ELF-1 (cell line): Measurements from ENCODE around the gene FSTL1.

Experiments
- DNase-seq: peaks from one replicate; pipeline ENCODE4 v3.0.0-alpha.2; 2016; ENCODE audit warnings: low read depth, low spot score

The FSTL1 gene

GRCh38 chr3:120450600-120451271 is at the start of gene FSTL1:
TSS of gene FSTL1 (minus strand) at chr3:120450992. CDS start at chr3:120450746, 246 bp downstream.
- peak; percentile 68 for DNase-seq

- DNase-seq, result peak; percentile 18
These were observed 48.0 kb upstream of the FSTL1 start for GRCh38 chr3:120498556-120499346.

- DNase-seq, result no peak
These were observed 47.0 kb upstream of the FSTL1 start for GRCh38 chr3:120497818-120498217.

DNA sequence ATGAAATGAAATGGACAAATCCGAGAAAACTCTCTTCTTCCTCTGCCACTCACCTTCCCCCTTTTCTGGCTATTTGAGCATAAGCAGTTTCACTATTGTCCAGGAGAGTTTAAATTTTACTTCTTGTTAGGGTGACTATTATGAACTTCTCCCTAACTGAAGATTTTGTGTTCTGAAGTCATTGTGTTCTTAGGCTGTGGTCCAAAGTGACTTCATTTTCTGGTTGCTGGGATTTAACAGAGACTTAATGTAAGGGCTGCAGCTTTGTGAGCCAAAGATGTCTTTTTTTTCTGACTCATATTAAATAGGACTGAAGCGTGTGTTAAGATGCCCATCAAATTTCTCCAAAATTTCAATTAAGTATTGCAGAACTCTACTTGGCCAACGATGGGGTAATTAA is 46.5 kb upstream of the FSTL1 start:
- DNase-seq, result no peak

GRCh38 chr3:120496278-120497002 is 45.6 kb upstream of the FSTL1 start:
- DNase-seq, result no peak

DNA sequence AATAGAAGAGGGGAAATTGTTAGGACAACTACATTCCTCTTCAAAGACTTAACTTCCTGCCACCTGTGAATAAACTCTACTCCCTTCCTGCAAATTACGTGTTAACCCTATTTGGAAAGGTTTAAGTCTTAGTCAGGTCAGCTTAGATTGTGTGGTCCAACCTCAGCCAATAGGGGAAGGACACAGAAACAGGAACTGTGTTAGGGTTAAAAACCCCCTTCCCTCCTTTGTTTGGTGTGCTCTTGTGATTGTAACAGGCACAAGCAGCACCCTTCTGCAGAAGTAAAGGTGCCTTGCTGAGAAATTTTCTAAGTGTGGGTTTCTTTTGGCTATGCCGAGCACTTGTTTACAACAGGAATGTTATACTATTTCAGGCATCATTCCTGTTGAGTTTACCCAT is 45.0 kb upstream of the FSTL1 start:
- DNase-seq, result no peak

DNA sequence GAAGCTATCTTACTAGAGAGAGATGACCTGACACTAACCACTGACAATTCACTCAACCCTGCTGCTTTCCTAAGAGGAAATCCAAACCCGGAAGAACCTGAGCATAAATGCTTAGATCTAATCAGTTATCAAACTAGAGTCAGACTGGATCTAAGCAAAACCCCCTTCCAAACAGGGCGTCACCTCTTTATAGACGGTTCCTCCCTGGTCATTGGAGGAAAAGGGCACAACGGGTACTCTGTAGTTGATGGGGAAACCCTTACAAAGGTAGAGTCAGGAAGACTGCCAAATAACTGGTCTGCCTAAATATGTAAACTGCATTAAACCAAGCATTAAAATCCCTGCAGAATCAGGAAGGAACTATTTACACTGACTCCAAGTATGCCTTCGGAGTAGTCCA is 41.3 kb upstream of the FSTL1 start:
- no peak for DNase-seq

GRCh38 chr3:120489421-120489820 is 38.6 kb upstream of the FSTL1 start:
- DNase-seq, result no peak

GRCh38 chr3:120488296-120488695 is 37.5 kb upstream of the FSTL1 start:
- no peak for DNase-seq

- DNase-seq, result no peak
These were observed 36.4 kb upstream of the FSTL1 start for GRCh38 chr3:120487191-120487650.

DNA sequence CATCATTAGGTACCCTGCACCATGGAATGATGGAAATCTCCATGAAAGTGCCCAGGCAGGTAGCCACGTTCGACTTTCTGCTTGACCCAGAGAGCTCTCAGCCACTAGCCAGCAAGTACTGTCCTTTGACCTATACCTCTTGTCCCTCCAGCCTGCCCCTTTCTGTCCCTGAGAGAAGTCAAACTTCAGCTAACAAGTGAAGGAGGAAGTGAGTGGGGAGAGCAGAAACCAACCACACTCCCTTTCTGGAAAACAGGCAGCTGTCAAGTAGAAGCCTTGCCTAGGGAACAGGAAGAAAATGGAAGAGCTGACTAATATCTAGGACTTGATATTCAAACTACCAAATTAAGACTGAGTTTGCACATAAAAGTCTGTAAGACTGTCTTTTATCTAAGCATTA is 30.3 kb upstream of the FSTL1 start:
- DNase-seq, result no peak

DNA sequence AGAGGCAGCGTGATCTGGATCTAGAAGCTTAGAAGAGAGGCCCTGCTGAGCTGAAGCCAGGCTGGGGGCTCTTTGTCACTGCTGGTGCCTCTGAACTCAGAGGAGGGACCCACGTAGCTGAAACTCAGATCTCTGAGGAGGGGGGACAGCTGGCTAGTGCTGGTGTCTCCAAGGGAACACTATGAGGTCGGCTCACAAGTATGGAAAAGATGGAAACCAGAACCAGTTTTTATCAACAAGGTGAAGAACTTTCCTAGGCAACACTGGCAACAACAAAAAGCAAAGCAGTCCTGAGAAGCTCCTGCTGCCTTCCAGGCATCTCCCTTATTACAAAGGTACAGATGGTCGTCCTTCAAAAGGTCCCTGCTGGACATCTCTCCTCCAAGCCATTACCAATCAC is 27.0 kb upstream of the FSTL1 start:
- peak; percentile 41 for DNase-seq

DNA sequence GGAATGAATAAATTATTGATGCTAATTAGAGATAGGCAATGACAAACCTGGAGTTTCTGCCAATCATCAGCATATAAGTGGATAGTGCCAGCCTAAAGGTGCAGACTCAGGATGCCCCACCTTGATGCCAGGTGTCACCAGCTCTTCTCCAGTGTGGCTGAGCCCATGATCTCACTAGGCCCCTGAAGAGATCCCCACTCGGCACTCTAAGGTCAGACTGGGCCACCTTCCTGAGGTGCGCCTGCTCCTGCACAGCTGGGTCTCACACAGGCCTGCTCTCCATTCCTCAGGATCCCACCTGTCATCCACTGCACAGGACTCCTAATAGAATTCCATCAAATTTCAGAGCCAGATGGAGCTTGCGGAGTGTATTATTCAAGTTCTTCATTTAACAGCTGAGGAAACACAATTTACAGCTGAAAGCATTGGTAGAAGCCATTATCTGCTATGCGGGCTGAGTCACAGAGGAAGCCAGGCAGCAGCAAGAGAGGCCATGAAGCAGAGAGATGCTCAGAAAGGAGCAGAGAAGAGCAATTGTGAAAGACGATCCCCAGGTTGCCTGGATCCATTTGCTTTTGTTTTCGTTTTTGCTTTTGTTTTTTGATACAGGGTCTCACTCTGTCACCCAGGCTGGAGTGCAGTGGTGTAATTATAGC is 25.1 kb upstream of the FSTL1 start:
- DNase-seq, result no peak

DNA sequence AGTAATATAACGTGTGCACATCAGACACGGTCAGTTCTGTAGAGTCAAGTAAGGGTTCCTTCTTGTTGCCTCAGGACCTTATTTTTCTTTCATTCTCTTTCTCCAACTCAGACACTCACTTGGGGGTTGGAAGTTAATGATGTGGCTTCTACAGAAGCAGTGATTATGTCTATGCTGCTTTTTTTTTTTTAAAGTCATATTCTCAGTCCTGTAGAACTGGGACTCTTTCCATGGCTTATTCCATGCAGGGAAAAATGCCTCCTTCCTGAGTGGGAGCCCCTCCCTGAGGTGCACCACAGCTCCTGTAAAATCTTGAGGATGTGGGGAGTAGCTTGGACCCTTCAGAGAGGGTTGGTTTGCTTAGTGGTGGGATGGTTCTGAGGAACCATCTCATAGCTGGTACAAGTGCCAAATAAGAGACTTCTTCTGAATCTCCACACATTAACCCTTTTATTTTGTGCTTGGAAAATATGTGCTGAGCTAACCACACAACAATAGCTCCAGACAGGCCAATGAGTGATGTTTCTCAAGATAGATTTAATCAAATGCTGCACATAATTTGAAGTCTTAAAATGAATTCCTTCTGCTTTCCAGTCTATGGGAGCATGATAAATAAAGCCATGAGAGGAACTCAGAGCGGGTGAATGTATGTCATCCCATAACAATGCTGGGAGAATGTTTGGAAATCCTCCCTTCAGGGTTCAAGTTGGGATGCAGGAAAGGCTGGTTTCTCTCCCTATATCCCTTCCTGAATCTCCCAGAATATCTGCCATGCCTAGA is 23.3 kb upstream of the FSTL1 start:
- no peak for DNase-seq

GRCh38 chr3:120473389-120473788 is 22.6 kb upstream of the FSTL1 start:
- DNase-seq, result no peak

- no peak for DNase-seq
These were observed 21.5 kb upstream of the FSTL1 start for GRCh38 chr3:120472121-120472844.

DNA sequence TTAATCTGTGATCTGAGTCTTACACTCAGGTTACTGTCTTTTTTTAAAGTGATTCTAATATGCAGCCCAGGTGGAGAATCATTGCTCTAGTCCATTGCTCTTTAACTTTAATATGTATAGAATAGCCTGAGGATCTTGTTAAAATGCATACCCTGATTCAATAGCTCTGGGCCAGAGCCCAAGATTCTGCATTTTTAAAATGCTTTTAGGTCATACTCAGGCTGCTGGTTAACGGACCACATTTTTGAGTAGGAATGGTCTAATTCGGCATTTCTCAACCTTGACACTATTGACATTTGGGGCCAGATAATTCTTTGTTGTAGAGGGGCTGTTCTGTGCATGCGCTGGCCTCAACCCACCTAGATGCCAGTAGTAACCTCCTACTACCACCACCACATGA is 20.9 kb upstream of the FSTL1 start:
- DNase-seq, result no peak

GRCh38 chr3:120470870-120471269 is 20.1 kb upstream of the FSTL1 start:
- DNase-seq, result no peak

DNA sequence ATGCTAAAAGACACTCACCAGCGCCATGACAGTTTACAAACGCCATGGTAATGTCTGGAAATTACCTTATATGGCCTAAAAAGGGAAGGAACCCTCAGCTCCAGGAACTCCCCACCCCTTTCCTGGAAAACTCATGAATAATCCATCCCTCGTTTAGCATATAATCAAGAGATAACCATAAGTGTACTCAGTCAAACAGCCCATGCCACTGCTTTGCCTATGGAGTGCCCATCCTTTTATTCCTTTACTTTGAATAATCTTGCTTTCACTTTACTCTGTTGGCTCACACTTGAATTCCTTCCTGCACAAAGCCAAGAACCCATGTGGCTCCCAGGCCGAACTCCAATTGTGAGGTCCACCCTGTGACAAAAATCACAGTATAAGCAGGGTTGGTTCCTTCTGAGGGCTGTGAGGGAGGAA is 19.1 kb upstream of the FSTL1 start:
- no peak for DNase-seq

GRCh38 chr3:120469440-120469839 is 18.6 kb upstream of the FSTL1 start:
- DNase-seq, result peak; percentile 79
